Endothelial cell of umbilical vein (primary cell): ENCODE results near the gene ITFG1. TPM values are rescaled to one million over a fixed set of nuclear protein-coding genes. Genes with fewer than 3 reads are reported as not detected.

ENCODE experiments used
- BruUV-seq: library from RNA; stranded (reverse); fragments of 400-500 nt; replicated peaks from 2 replicates; lab custom pipeline; 2021; lab: Mats Ljungman, UMichigan
- CTCF ChIA-PET: fragments of 300-600, 350-600 bp; sonication (Branson Sonifier 250); formaldehyde crosslinking; loops from one replicate; lab custom pipeline; 2021; ENCODE audit warnings: antibody characterized with exemption, inconsistent platforms; lab: Charles Lee
- POLR2A ChIA-PET: fragments of 300-600, 350-600 bp; sonication (Branson Sonifier 250); formaldehyde crosslinking; loops from one replicate; lab custom pipeline; 2021; ENCODE audit warnings: antibody characterized with exemption, inconsistent platforms; lab: Charles Lee
- DNase-seq: peaks from one replicate; pipeline ENCODE4 v3.0.0-alpha.2; 2011; ENCODE audit warnings: low read depth, low spot score
- FAIRE-seq: peaks from 2 replicates; lab custom pipeline; 2011; peaks lifted over from hg19 to GRCh38; lab: Jason Lieb, UNC
- H2AFZ ChIP-seq: 2 replicates; pipeline ENCODE4 v1.6.0; 2012; ENCODE audit warnings: low read depth, low read length, control low read depth, inconsistent platforms
- H3K27ac ChIP-seq: 2 replicates; pipeline ENCODE4 v1.5.1; 2011; ENCODE audit warnings: low read depth, mild to moderate bottlenecking, control low read depth, low read length, moderate library complexity; ENCODE audit not compliant: insufficient read depth
- H3K27me3 ChIP-seq, 2 experiments: 2 replicates each; pipeline versions ENCODE4 v1.6.0 to v1.6.1; 2011; ENCODE audit warnings: low read length in 2 of 2, mixed read lengths in 1 of 2; ENCODE audit not compliant: control insufficient read depth in 2 of 2, insufficient read depth in 2 of 2
- H3K36me3 ChIP-seq, 2 experiments: 2 replicates in 1 of 2; 3 replicates in 1 of 2; pipeline ENCODE4 v1.5.1; 2011; ENCODE audit warnings: low read length in 2 of 2, mild to moderate bottlenecking in 1 of 2, moderate library complexity in 1 of 2; ENCODE audit not compliant: control insufficient read depth in 2 of 2, insufficient read depth in 2 of 2; ENCODE audit errors: extremely low read depth in 1 of 2
- H3K4me1 ChIP-seq: 3 replicates; pipeline ENCODE4 v1.5.1; 2011; ENCODE audit warnings: mild to moderate bottlenecking, low read length; ENCODE audit not compliant: control insufficient read depth, insufficient read depth; ENCODE audit errors: extremely low read depth
- H3K4me2 ChIP-seq: 2 replicates; pipeline ENCODE4 v1.6.1; 2011; ENCODE audit warnings: low read length, control low read depth, mixed read lengths; ENCODE audit not compliant: insufficient read depth
- H3K4me3 ChIP-seq, 3 experiments: fragments of 200-600 bp in 1 of 3; sonication (generic), shearing (Covaris generic) in 1 of 3; replicated peaks in 1 of 3; 2 replicates each; pipeline ENCODE4 v1.5.1; 2011 to 2016; ENCODE audit warnings: control low read depth in 3 of 3, low read length in 3 of 3, mild to moderate bottlenecking in 2 of 3, inconsistent platforms in 1 of 3, low read depth in 1 of 3, moderate library complexity in 1 of 3; ENCODE audit not compliant: insufficient read depth in 1 of 3
- H3K79me2 ChIP-seq: 2 replicates; pipeline ENCODE4 v1.6.0; 2012; ENCODE audit warnings: low read length, inconsistent platforms; ENCODE audit not compliant: control insufficient read depth, insufficient read depth
- H3K9ac ChIP-seq: replicated peaks from 2 replicates; pipeline ENCODE3; 2011; ENCODE audit warnings: low read length, control low read depth; ENCODE audit not compliant: insufficient read depth; ENCODE audit errors: extremely low read depth
- H3K9me1 ChIP-seq: replicated peaks from 3 replicates; pipeline ENCODE4 v1.6.0; 2011; ENCODE audit warnings: mild to moderate bottlenecking, low read length; ENCODE audit not compliant: control insufficient read depth, insufficient read depth; ENCODE audit errors: extremely low read depth
- H3K9me3 ChIP-seq: replicated peaks from 2 replicates; pipeline ENCODE4 v1.5.1; 2012; ENCODE audit warnings: low read length, inconsistent platforms; ENCODE audit not compliant: control insufficient read depth, insufficient read depth
- H4K20me1 ChIP-seq: replicated peaks from 2 replicates; pipeline ENCODE3; 2011; ENCODE audit warnings: mild to moderate bottlenecking, low read length; ENCODE audit not compliant: control insufficient read depth, insufficient read depth; ENCODE audit errors: extremely low read depth
- EZH2 ChIP-seq: IDR thresholded peaks from 2 replicates; pipeline ENCODE4 v1.6.1; 2012; ENCODE audit warnings: borderline replicate concordance, low read depth, mild to moderate bottlenecking, moderate library complexity, low read length, inconsistent platforms; ENCODE audit not compliant: severe bottlenecking
- FOS ChIP-seq: IDR thresholded peaks from 2 replicates; pipeline ENCODE4 v1.6.1; 2011; ENCODE audit warnings: mild to moderate bottlenecking, low read length, moderate library complexity, borderline replicate concordance; ENCODE audit not compliant: insufficient read depth
- GATA2 ChIP-seq: IDR thresholded peaks from 2 replicates; pipeline ENCODE4 v1.7.0; 2011; ENCODE audit warnings: low read depth, mild to moderate bottlenecking, moderate library complexity, mixed read lengths, low read length; ENCODE audit not compliant: insufficient read length, insufficient read depth
- MYC ChIP-seq: IDR thresholded peaks from one replicate; pipeline ENCODE4 v1.6.1; 2011; ENCODE audit warnings: mild to moderate bottlenecking, low read depth, low read length
- dilution Hi-C: fragments of 300-500 bp; cut with MboI; formaldehyde crosslinking; loops from one replicate; pipeline ENCODE4 v1.15.0; 2019; ENCODE audit warnings: low sequenced_read_pairs; ENCODE audit not compliant: extremely low pct_ligation_motif_present
- intact Hi-C: fragments of 100-400 bp; cut with micrococcal nuclease; formaldehyde crosslinking; loops from one replicate; pipeline ENCODE4 v1.10.0; 2022
- polyA plus RNA-seq, 4 experiments: library from polyadenylated mRNA; depleted of rRNA in 3 of 4; stranded (reverse) in 3 of 4; unstranded in 1 of 4; fragments of >200 nt; gene quantifications; 2 replicates each; pipeline versions ENCODE4 v1.2.1 to v1.2.3, GENCODE V29; 2011 to 2012; ENCODE audit warnings: missing spikeins in 1 of 4
- total RNA-seq: library from RNA; stranded (reverse); gene quantifications from 2 replicates; pipeline ENCODE4 v1.2.3, GENCODE V29; 2021

Gene ITFG1
- total and polyA plus RNA-seq, 2 donors (not counting 3 experiments of a cell fraction or from before 2014, with no cell fraction given): 32.1 to 44.2 TPM

DNA sequence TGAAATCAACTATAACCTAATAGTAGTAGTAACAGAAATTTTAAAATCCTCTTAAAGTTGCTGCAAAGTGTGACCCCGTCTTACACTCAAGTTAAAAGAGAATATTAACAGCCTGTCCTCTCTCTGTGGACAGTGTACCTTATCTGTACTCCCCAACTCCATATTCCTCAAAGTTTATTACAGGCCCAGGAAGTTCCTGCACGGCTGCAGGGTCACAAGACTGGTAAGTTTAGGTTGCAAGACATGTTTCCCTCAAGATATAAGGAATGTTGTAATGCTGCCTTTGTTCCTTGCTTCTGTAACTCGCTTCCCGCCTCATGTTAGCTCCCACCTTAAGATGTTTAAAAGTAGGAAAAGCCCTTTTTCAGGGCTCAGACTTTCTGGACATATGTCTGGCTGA lies 72.2 kb downstream of the ITFG1 start:
- TF ChIP-seq MYC (no peak), FOS (no peak), EZH2 (no peak)
- no peak overlapping the region for H2AFZ ChIP-seq
- dilution Hi-C loops (no loop called here), intact Hi-C loops (no loop called here)
- H3K9ac ChIP-seq: no peak overlapping the region
- H3K4me1 ChIP-seq: no peaks in the 10 kb centered on the region
- no peaks in the 10 kb centered on the region for H3K36me3 ChIP-seq
- H3K27me3 ChIP-seq: no peaks in the 10 kb centered on the region
- no peaks in the 10 kb centered on the region for H4K20me1 ChIP-seq
- no peak overlapping the region for H3K4me2 ChIP-seq
- no peaks in the 10 kb centered on the region for H3K9me3 ChIP-seq
- H3K9me1 ChIP-seq: no peaks in the 10 kb centered on the region
- BruUV-seq: no TSS peak
- H3K27ac ChIP-seq: no peak overlapping the region
- ChIA-PET CTCF (no interaction called here), POLR2A (no interaction called here)
- no peak overlapping the region for H3K4me3 ChIP-seq
- DNase-seq (no peak), FAIRE-seq (no peak)
- no peaks in the 10 kb centered on the region for H3K79me2 ChIP-seq

- CTCF ChIA-PET: interaction anchor here (0.6 kb wide), 1 partner anchor 349 kb away, joined by 4 read pairs; no protein-coding TSS in a partner anchor
- no peak overlapping the region for H3K4me2 ChIP-seq
- no peak overlapping the region for H3K4me3 ChIP-seq
- H3K36me3 ChIP-seq: no peaks in the 10 kb centered on the region
- no peaks in the 10 kb centered on the region for H3K27me3 ChIP-seq
- H3K4me1 ChIP-seq: no peaks in the 10 kb centered on the region
- H3K79me2 ChIP-seq: no peaks in the 10 kb centered on the region
- TF ChIP-seq GATA2 (no peak), MYC (no peak)
- dilution Hi-C loops: no loop called here
- no peak overlapping the region for H3K27ac ChIP-seq
- BruUV-seq: no TSS peak
- H3K9me3 ChIP-seq: no peaks in the 10 kb centered on the region
- H4K20me1 ChIP-seq: no peaks in the 10 kb centered on the region
- intact Hi-C loops: no loop called here
- DNase-seq (no peak), FAIRE-seq (no peak)
- no peaks in the 10 kb centered on the region for H3K9me1 ChIP-seq
- POLR2A ChIA-PET: no interaction called here
- H3K9ac ChIP-seq: no peak overlapping the region
- H2AFZ ChIP-seq: no peak overlapping the region
These were observed 73.7 kb downstream of the ITFG1 start for GRCh38 chr16:47387026-47387734.
